Measurements from ENCODE around the gene MAP3K21. TPM values are rescaled to one million over a fixed set of nuclear protein-coding genes. Genes with fewer than 3 reads are reported as not detected.

Gene MAP3K21
- polyA plus RNA-seq, 5 donors, result 17.0 to 29.9 (median 24.8) TPM

GRCh38 chr1:233320023-233320422 lies 7.5 kb upstream of the MAP3K21 start:
- DNase-seq, result no peak

- no peak for DNase-seq
Observed at GRCh38 chr1:233323718-233324117, 3.8 kb upstream of the MAP3K21 start.

GRCh38 chr1:233326319-233326718 lies 1.2 kb upstream of the MAP3K21 start:
- DNase-seq, result no peak

GRCh38 chr1:233326811-233327650 lies 493 bp upstream of the MAP3K21 start:
- DNase-seq, result peak; percentile 67 to 79

GRCh38 chr1:233328142-233328921 lies 808 bp downstream of the MAP3K21 start:
- DNase-seq, result no peak

- DNase-seq, result no peak
Observed at GRCh38 chr1:233331676-233332519, 4.4 kb downstream of the MAP3K21 start.

GRCh38 chr1:233333086-233333485 lies 5.6 kb downstream of the MAP3K21 start:
- no peak for DNase-seq

GRCh38 chr1:233334092-233334491 lies 6.6 kb downstream of the MAP3K21 start:
- DNase-seq, result no peak

GRCh38 chr1:233336554-233337456 lies 9.3 kb downstream of the MAP3K21 start:
- DNase-seq, result no peak

GRCh38 chr1:233337505-233337904 lies 10.0 kb downstream of the MAP3K21 start:
- no peak for DNase-seq

- DNase-seq, result no peak
Observed at GRCh38 chr1:233338102-233338501, 10.6 kb downstream of the MAP3K21 start.

GRCh38 chr1:233340031-233340555 lies 12.6 kb downstream of the MAP3K21 start:
- no peak for DNase-seq

GRCh38 chr1:233340966-233341516 lies 13.5 kb downstream of the MAP3K21 start:
- no peak for DNase-seq

- no peak for DNase-seq
Observed at GRCh38 chr1:233342086-233342485, 14.6 kb downstream of the MAP3K21 start.

GRCh38 chr1:233343262-233343661 lies 15.7 kb downstream of the MAP3K21 start:
- DNase-seq, result no peak

- DNase-seq, result no peak
Observed at GRCh38 chr1:233347338-233347737, 19.8 kb downstream of the MAP3K21 start.

GRCh38 chr1:233349137-233349536 lies 21.6 kb downstream of the MAP3K21 start:
- DNase-seq, result no peak

- DNase-seq, result no peak
Observed at GRCh38 chr1:233354983-233355382, 27.5 kb downstream of the MAP3K21 start.

- no peak for DNase-seq
Observed at GRCh38 chr1:233355841-233356704, 28.5 kb downstream of the MAP3K21 start.

GRCh38 chr1:233356705-233356987 lies 29.1 kb downstream of the MAP3K21 start:
- no peak for DNase-seq

Data from right lung (tissue), 5 donors.